Upper lobe of left lung (tissue), 4 donors: ENCODE data around the gene FARP1.

Experiments
- CTCF ChIP-seq, 6 experiments: fragments of 450-650 bp in 4 of 6; fragments of 200-600 bp in 2 of 6; sonication (generic) in 2 of 6; IDR thresholded peaks; one replicate each; pipeline ENCODE4 v1.5.1; 2016 to 2019; ENCODE audit warnings: antibody characterized with exemption in 6 of 6
- EP300 ChIP-seq, 4 donors: sonication (generic); formaldehyde crosslinking; IDR thresholded peaks; one replicate each; pipeline ENCODE4 v1.5.1; 2017; ENCODE audit warnings: antibody characterized with exemption in 4 of 4, control low read depth in 2 of 4

- TF ChIP-seq EP300 (IDR thresholded peaks at IDR 0.05) (no peak), CTCF (IDR thresholded peaks at IDR 0.05) (no peak)
Measured at GRCh38 chr13:98358937-98359336, 216.0 kb downstream of the FARP1 start.
